Astrocyte (in vitro differentiated cells and primary cell): ENCODE results near the gene B4GALT3. TPM values are rescaled to one million over a fixed set of nuclear protein-coding genes. Genes with fewer than 3 reads are reported as not detected.
A peak's percentile ranks its signal among the peaks of the same experiment; 100 is the strongest.

Experiments
- DNase-seq: peaks from one replicate; pipeline ENCODE4 v3.0.0-alpha.2; 2010; ENCODE audit warnings: low read depth
- FAIRE-seq: peaks from 2 replicates; lab custom pipeline; 2011; peaks lifted over from hg19 to GRCh38; lab: Jason Lieb, UNC
- H2AFZ ChIP-seq: 2 replicates; pipeline ENCODE4 v1.6.0; 2012; ENCODE audit warnings: low read depth, low read length, inconsistent platforms
- H3K27ac ChIP-seq: 2 replicates; pipeline ENCODE4 v1.5.1; 2011; ENCODE audit warnings: low read depth, low read length, inconsistent platforms
- H3K27me3 ChIP-seq: 2 replicates; pipeline ENCODE4 v1.6.0; 2011; ENCODE audit warnings: low read length, inconsistent platforms; ENCODE audit not compliant: insufficient read depth
- H3K36me3 ChIP-seq: 2 replicates; pipeline ENCODE4 v1.5.1; 2011; ENCODE audit warnings: low read length, inconsistent platforms; ENCODE audit not compliant: insufficient read depth
- H3K4me1 ChIP-seq: 2 replicates; pipeline ENCODE4 v1.5.1; 2011; ENCODE audit warnings: low read length, inconsistent platforms; ENCODE audit not compliant: insufficient read depth
- H3K4me2 ChIP-seq: 2 replicates; pipeline ENCODE4 v1.6.0; 2012; ENCODE audit warnings: low read length, inconsistent platforms
- H3K4me3 ChIP-seq: 2 replicates; pipeline ENCODE4 v1.5.1; 2011; ENCODE audit warnings: low read depth, mild to moderate bottlenecking, low read length, inconsistent platforms; ENCODE audit not compliant: insufficient read depth
- H3K79me2 ChIP-seq: 2 replicates; pipeline ENCODE4 v1.6.0; 2012; ENCODE audit warnings: mild to moderate bottlenecking, low read length, inconsistent platforms; ENCODE audit not compliant: insufficient read depth
- H3K9ac ChIP-seq: 2 replicates; pipeline ENCODE4 v1.6.0; 2012; ENCODE audit warnings: mild to moderate bottlenecking, low read length, inconsistent platforms
- H3K9me3 ChIP-seq: 2 replicates; pipeline ENCODE4 v1.5.1; 2012; ENCODE audit warnings: low read depth, mild to moderate bottlenecking, low read length, inconsistent platforms; ENCODE audit not compliant: insufficient read depth
- H4K20me1 ChIP-seq: 2 replicates; pipeline ENCODE4 v1.6.0; 2012; ENCODE audit warnings: low read length, inconsistent platforms; ENCODE audit not compliant: insufficient read depth
- H3K27ac Mint-ChIP-seq: one replicate; pipeline ENCODE4 v1.8.0; 2021; ENCODE audit warnings: mild to moderate bottlenecking, mixed read lengths; ENCODE audit not compliant: unreplicated experiment
- H3K27me3 Mint-ChIP-seq: one replicate; pipeline ENCODE4 v1.8.0; 2021; ENCODE audit warnings: low read depth, mixed read lengths; ENCODE audit not compliant: unreplicated experiment
- H3K36me3 Mint-ChIP-seq: one replicate; pipeline ENCODE4 v1.8.0; 2021; ENCODE audit warnings: low read depth, mixed read lengths; ENCODE audit not compliant: unreplicated experiment
- H3K4me1 Mint-ChIP-seq: one replicate; pipeline ENCODE4 v1.8.0; 2021; ENCODE audit warnings: low read depth, mixed read lengths; ENCODE audit not compliant: unreplicated experiment
- H3K4me3 Mint-ChIP-seq: one replicate; pipeline ENCODE4 v1.8.0; 2021; ENCODE audit warnings: mild to moderate bottlenecking, moderate library complexity, mixed read lengths; ENCODE audit not compliant: unreplicated experiment
- H3K9me3 Mint-ChIP-seq: one replicate; pipeline ENCODE4 v1.8.0; 2021; ENCODE audit warnings: mild to moderate bottlenecking, mixed read lengths; ENCODE audit not compliant: unreplicated experiment
- CTCF ChIP-seq: IDR thresholded peaks from 2 replicates; pipeline ENCODE4 v1.5.1; 2011; ENCODE audit warnings: low read depth, mild to moderate bottlenecking, inconsistent platforms, low read length, moderate library complexity; ENCODE audit not compliant: insufficient read depth
- EZH2 ChIP-seq: IDR thresholded peaks from 2 replicates; pipeline ENCODE4 v1.6.1; 2012; ENCODE audit warnings: mild to moderate bottlenecking, low read length, inconsistent platforms; ENCODE audit not compliant: insufficient read depth
- total RNA-seq: library from RNA; stranded (reverse); gene quantifications from 2 replicates; pipeline ENCODE4 v1.2.1, GENCODE V29; 2021

Gene B4GALT3
- total RNA-seq, 1 donor from 2014 or later = 39.6 TPM

- Histone ChIP-seq H3K4me2 (no peak overlapping the region), H3K36me3 (no peaks in the 10 kb centered on the region), H3K9me3 (no peaks in the 10 kb centered on the region), H3K27ac (no peak overlapping the region), H4K20me1 (no peaks in the 10 kb centered on the region), H2AFZ (no peak overlapping the region), H3K79me2 (no peaks in the 10 kb centered on the region), H3K9ac (no peak overlapping the region), H3K4me1 (no peaks in the 10 kb centered on the region), H3K4me3 (no peak overlapping the region), H3K27me3 (no peaks in the 10 kb centered on the region)
- FAIRE-seq (no peak), DNase-seq (no peak)
- Mint-ChIP-seq H3K27me3 (peaks cover 6% of the 10 kb centered on the region), H3K4me3 (no peak overlapping the region), H3K27ac (no peak overlapping the region), H3K36me3 (peaks cover 2% of the 10 kb centered on the region), H3K4me1 (peaks cover 13% of the 10 kb centered on the region), H3K9me3 (peaks cover 2% of the 10 kb centered on the region)
- no peak for TF ChIP-seq CTCF
- no peak for TF ChIP-seq EZH2
Measured at GRCh38 chr1:161188381-161188780, 11.1 kb upstream of the B4GALT3 start.

GRCh38 chr1:161187311-161187710 is 10.0 kb upstream of the B4GALT3 start:
- peaks cover 10% of the 10 kb centered on the region for H3K4me1 Mint-ChIP-seq
- no peak overlapping the region for H2AFZ ChIP-seq
- H3K27ac Mint-ChIP-seq = no peak overlapping the region
- no peaks in the 10 kb centered on the region for H3K36me3 ChIP-seq
- no peak overlapping the region for H3K4me3 Mint-ChIP-seq
- no peak overlapping the region for H3K4me3 ChIP-seq
- TF ChIP-seq CTCF (no peak), EZH2 (no peak)
- H3K36me3 Mint-ChIP-seq = peaks cover 2% of the 10 kb centered on the region
- H3K9ac ChIP-seq = no peak overlapping the region
- peaks cover 2% of the 10 kb centered on the region for H3K9me3 Mint-ChIP-seq
- FAIRE-seq (no peak), DNase-seq (no peak)
- H3K27ac ChIP-seq = no peak overlapping the region
- no peaks in the 10 kb centered on the region for H3K79me2 ChIP-seq
- no peaks in the 10 kb centered on the region for H3K9me3 ChIP-seq
- H3K27me3 Mint-ChIP-seq = peaks cover 6% of the 10 kb centered on the region
- peaks cover 2% of the 10 kb centered on the region for H3K4me1 ChIP-seq
- no peaks in the 10 kb centered on the region for H4K20me1 ChIP-seq
- H3K4me2 ChIP-seq = no peak overlapping the region
- H3K27me3 ChIP-seq = no peaks in the 10 kb centered on the region

GRCh38 chr1:161185732-161186311 is 8.5 kb upstream of the B4GALT3 start:
- Mint-ChIP-seq H3K9me3 (peaks cover 2% of the 10 kb centered on the region), H3K27ac (peak overlapping the region; percentile 29), H3K27me3 (peaks cover 4% of the 10 kb centered on the region), H3K4me3 (no peak overlapping the region), H3K36me3 (peaks cover 2% of the 10 kb centered on the region), H3K4me1 (peaks cover 14% of the 10 kb centered on the region)
- no peaks in the 10 kb centered on the region for H3K36me3 ChIP-seq
- H3K4me1 ChIP-seq = peaks cover 5% of the 10 kb centered on the region
- FAIRE-seq (no peak), DNase-seq (no peak)
- no peak overlapping the region for H3K4me2 ChIP-seq
- H3K27me3 ChIP-seq = no peaks in the 10 kb centered on the region
- H3K27ac ChIP-seq = no peak overlapping the region
- H4K20me1 ChIP-seq = no peaks in the 10 kb centered on the region
- TF ChIP-seq EZH2 = no peak
- TF ChIP-seq CTCF = no peak
- peak overlapping the region; percentile 43 for H2AFZ ChIP-seq
- H3K9ac ChIP-seq = no peak overlapping the region
- no peak overlapping the region for H3K4me3 ChIP-seq
- H3K9me3 ChIP-seq = no peaks in the 10 kb centered on the region
- no peaks in the 10 kb centered on the region for H3K79me2 ChIP-seq
